NCI-H2107 treated with DMSO at 0.1 percent for 48 hours (cell line): ENCODE results near the gene CLCN2.

Experiments
- DNase-seq: peaks from one replicate; lab custom pipeline; 2025; ENCODE audit not compliant: unreplicated experiment; lab: John Stamatoyannopoulos, UW

CLCN2 gene

GRCh38 chr3:184299488-184300377, 61.7 kb downstream of the CLCN2 start:
- no peak for DNase-seq

- peak; percentile 98 for DNase-seq
Observed at GRCh38 chr3:184298759-184299487, 62.5 kb downstream of the CLCN2 start, which contains the start of gene PSMD2. Gene PSMD2, plus strand, starts transcription at chr3:184299241. Its CDS starts 26 bp downstream, at chr3:184299267.

DNA sequence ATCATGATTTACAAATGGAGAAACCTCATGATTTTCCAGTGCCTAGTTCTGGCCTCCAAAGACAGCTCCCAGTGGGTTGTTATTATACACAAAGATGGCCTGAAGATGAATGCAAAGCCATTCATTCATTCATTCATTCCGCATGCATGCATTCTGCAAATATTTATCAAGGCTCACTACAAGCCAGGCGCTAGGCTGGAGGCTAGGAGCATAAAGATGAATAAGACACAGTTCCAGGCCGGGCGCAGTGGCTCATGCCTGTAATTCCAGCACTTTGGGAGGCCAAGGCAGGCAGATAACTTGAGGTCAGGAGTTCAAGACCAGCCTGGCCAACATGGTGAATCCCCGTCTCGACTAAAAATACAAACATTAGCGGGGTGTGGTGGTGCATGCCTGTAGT, 64.8 kb downstream of the CLCN2 start:
- DNase-seq = no peak
